Thyroid gland (tissue), 4 donors: ENCODE results near the gene COP1.

Experiments
- POLR2A ChIP-seq, 2 donors: fragments of 450-650 bp; IDR thresholded peaks; one replicate each; pipeline ENCODE4 v1.6.1; 2017; ENCODE audit warnings: antibody characterized with exemption in 2 of 2, mild to moderate bottlenecking in 2 of 2, moderate library complexity in 1 of 2
- TF ChIP-seq, protein P1 (sequence below), 6 experiments: fragments of 200-600 bp in 3 of 6; fragments of 450-650 bp in 3 of 6; sonication (generic) in 3 of 6; IDR thresholded peaks; one replicate each; pipeline ENCODE4 v1.5.1; 2016 to 2019; ENCODE audit warnings: antibody characterized with exemption in 6 of 6, mild to moderate bottlenecking in 2 of 6, inconsistent platforms in 1 of 6, moderate library complexity in 1 of 6

GRCh38 chr1:176055398-176055797 is 151.7 kb downstream of the COP1 start:
- TF ChIP-seq, protein P1, sequence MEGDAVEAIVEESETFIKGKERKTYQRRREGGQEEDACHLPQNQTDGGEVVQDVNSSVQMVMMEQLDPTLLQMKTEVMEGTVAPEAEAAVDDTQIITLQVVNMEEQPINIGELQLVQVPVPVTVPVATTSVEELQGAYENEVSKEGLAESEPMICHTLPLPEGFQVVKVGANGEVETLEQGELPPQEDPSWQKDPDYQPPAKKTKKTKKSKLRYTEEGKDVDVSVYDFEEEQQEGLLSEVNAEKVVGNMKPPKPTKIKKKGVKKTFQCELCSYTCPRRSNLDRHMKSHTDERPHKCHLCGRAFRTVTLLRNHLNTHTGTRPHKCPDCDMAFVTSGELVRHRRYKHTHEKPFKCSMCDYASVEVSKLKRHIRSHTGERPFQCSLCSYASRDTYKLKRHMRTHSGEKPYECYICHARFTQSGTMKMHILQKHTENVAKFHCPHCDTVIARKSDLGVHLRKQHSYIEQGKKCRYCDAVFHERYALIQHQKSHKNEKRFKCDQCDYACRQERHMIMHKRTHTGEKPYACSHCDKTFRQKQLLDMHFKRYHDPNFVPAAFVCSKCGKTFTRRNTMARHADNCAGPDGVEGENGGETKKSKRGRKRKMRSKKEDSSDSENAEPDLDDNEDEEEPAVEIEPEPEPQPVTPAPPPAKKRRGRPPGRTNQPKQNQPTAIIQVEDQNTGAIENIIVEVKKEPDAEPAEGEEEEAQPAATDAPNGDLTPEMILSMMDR (IDR thresholded peaks at IDR 0.05): no peak
- TF ChIP-seq POLR2A (IDR thresholded peaks at IDR 0.05): no peak
